Measurements from ENCODE around the gene TMEM213.

Gene TMEM213

DNA sequence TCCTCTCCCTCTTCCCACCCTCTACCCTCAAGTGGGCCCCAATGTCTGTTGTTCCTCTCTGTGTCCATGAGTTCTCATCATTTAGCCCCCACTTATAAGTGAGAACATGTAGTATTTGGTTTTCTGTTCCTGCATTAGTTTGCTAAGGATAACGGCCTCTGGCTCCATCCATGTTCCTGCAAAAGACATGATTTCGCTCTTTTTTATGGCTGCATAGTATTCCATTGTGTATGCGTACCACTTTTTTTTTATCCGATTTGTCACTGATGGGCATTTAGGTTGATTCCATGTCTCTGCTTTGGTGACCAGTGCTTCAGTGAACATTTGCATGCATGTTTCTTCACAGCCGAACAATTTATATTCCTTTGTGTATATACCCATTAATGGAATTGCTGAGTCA is 51.9 kb downstream of the TMEM213 start:
- TF ChIP-seq TEAD4 (IDR thresholded peaks at IDR 0.05) (no peak), YY1 (IDR thresholded peaks at IDR 0.05; ENCODE audit: low read depth) (no peak), EP300 (IDR thresholded peaks at IDR 0.05; ENCODE audit: borderline replicate concordance) (no peak), FOXM1 (IDR thresholded peaks at IDR 0.05; ENCODE audit: borderline replicate concordance, low read depth) (no peak), EGR1 (IDR thresholded peaks at IDR 0.05) (no peak)
- TF ChIP-seq, protein P1, sequence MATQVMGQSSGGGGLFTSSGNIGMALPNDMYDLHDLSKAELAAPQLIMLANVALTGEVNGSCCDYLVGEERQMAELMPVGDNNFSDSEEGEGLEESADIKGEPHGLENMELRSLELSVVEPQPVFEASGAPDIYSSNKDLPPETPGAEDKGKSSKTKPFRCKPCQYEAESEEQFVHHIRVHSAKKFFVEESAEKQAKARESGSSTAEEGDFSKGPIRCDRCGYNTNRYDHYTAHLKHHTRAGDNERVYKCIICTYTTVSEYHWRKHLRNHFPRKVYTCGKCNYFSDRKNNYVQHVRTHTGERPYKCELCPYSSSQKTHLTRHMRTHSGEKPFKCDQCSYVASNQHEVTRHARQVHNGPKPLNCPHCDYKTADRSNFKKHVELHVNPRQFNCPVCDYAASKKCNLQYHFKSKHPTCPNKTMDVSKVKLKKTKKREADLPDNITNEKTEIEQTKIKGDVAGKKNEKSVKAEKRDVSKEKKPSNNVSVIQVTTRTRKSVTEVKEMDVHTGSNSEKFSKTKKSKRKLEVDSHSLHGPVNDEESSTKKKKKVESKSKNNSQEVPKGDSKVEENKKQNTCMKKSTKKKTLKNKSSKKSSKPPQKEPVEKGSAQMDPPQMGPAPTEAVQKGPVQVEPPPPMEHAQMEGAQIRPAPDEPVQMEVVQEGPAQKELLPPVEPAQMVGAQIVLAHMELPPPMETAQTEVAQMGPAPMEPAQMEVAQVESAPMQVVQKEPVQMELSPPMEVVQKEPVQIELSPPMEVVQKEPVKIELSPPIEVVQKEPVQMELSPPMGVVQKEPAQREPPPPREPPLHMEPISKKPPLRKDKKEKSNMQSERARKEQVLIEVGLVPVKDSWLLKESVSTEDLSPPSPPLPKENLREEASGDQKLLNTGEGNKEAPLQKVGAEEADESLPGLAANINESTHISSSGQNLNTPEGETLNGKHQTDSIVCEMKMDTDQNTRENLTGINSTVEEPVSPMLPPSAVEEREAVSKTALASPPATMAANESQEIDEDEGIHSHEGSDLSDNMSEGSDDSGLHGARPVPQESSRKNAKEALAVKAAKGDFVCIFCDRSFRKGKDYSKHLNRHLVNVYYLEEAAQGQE (IDR thresholded peaks at IDR 0.05; ENCODE audit: low read depth), result no peak

DNA sequence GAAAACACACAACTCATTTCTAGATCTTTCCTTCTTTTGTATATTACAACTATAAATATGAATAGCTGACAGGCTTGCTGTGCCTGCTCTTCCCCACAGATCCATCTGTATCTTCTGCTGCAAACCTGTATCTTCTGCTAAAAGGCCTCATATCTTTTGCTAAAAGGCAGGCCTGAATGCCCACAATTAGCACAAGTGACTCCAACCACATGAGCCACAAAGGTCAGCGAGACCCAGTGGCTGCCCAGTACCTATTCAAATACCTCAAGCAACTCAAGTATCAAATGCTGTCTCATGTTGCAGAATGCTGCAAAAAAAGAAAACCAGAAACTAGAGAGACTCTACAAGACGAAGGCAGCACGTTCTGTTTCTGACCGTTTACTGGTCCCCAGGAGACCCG is 54.7 kb downstream of the TMEM213 start:
- 0 out of 2 replicates have a peak, but pooled peaks have one; percentile 6 for TF ChIP-seq NFIC (IDR thresholded peaks at IDR 0.05)
- TF ChIP-seq, protein P2, sequence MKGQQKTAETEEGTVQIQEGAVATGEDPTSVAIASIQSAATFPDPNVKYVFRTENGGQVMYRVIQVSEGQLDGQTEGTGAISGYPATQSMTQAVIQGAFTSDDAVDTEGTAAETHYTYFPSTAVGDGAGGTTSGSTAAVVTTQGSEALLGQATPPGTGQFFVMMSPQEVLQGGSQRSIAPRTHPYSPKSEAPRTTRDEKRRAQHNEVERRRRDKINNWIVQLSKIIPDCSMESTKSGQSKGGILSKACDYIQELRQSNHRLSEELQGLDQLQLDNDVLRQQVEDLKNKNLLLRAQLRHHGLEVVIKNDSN (IDR thresholded peaks at IDR 0.05), result no peak
- no peak for TF ChIP-seq EGR1 (IDR thresholded peaks at IDR 0.05)
- TF ChIP-seq, protein P3, sequence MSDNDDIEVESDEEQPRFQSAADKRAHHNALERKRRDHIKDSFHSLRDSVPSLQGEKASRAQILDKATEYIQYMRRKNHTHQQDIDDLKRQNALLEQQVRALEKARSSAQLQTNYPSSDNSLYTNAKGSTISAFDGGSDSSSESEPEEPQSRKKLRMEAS (IDR thresholded peaks at IDR 0.05), result 0 out of 2 replicates have a peak, but pooled peaks have one; percentile 20

DNA sequence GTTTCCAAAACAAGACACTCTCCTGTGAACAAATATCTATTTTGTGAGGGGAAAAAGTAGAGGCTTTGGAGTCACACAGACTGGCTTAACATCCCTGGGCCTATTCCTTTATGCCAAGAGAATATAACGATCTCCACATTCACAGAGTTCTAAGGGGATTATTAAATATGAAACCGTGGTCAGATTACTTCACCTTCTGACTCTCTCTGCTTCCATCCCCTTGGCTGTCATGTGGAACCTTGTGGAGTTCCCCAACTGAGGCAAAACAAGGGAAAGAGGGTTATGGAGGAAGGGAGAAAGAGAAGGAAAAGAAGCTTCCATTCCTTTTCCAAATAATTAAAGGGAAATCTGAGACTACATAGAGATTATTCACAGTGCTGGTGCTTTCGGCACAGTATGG is 55.7 kb downstream of the TMEM213 start:
- no peak for TF ChIP-seq FOXM1 (IDR thresholded peaks at IDR 0.05; ENCODE audit: borderline replicate concordance, low read depth)
- TF ChIP-seq TAF1 (IDR thresholded peaks at IDR 0.05; ENCODE audit: low read depth), result no peak
- no peak for TF ChIP-seq EGR1 (IDR thresholded peaks at IDR 0.05)
- no peak for TF ChIP-seq YY1 (IDR thresholded peaks at IDR 0.05; ENCODE audit: low read depth)

DNA sequence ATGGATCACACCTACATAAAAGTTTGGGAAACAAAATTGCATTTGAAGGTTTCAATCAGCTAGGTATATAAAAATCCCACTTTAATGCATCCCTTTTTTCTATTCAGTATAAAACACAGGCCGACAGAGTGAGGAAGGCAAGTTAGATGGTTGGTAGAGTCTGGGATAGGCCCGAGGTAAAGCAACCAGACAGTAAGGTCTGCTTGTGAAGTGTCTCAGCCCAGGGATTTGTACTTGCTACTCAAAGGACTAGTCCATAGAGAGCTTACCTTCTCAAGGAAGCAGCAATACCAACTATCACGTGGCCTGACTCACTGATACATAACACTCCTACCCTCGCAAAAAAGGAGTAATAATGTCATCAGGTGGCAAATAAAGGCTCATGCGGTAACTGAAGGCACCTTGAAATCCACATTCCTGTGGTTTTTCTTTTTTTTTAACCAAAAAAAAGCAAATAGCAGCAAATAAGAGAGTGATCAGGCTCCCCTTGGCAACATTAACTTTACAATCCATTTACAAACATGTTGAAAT is 56.4 kb downstream of the TMEM213 start:
- TF ChIP-seq, protein P1 (IDR thresholded peaks at IDR 0.05; ENCODE audit: low read depth), result no peak
- TF ChIP-seq TAF1 (IDR thresholded peaks at IDR 0.05; ENCODE audit: low read depth), result no peak
- TF ChIP-seq TCF12 (IDR thresholded peaks at IDR 0.05; ENCODE audit: low read depth), result no peak
- TF ChIP-seq FOXM1 (IDR thresholded peaks at IDR 0.05; ENCODE audit: borderline replicate concordance, low read depth), result no peak
- TF ChIP-seq NFIC (IDR thresholded peaks at IDR 0.05), result no peak
- TF ChIP-seq RAD21 (IDR thresholded peaks at IDR 0.05; ENCODE audit: low read depth), result no peak
- TF ChIP-seq CEBPB (IDR thresholded peaks at IDR 0.05), result no peak
- no peak for TF ChIP-seq YY1 (IDR thresholded peaks at IDR 0.05; ENCODE audit: low read depth)
- TF ChIP-seq, protein P3 (IDR thresholded peaks at IDR 0.05), result no peak
- no peak for TF ChIP-seq ZBTB7A (IDR thresholded peaks at IDR 0.05; ENCODE audit: low read depth)
- TF ChIP-seq EGR1 (IDR thresholded peaks at IDR 0.05), result no peak
- no peak for TF ChIP-seq CREB1 (IDR thresholded peaks at IDR 0.05; ENCODE audit: low read depth)

DNA sequence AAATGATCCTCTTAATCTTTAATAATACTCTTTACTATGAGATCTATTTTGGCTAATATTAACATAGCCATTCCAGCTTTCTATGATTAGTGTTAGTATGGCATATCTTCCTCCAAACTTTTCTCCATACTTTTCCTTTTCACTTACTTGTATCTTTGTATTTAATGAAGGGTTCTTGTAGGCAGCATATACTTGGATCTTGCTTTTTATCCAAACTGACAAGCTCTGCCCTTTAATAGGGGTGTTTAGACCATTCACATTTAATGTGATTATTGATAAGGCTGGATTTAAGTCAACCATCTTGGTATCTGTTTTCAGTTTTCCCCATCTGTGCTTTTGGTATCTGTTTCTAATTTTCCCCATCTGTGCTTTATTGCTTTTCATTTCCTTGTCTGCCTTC is 59.9 kb downstream of the TMEM213 start:
- TF ChIP-seq FOXM1 (IDR thresholded peaks at IDR 0.05; ENCODE audit: borderline replicate concordance, low read depth) (no peak), TAF1 (IDR thresholded peaks at IDR 0.05; ENCODE audit: low read depth) (no peak)

DNA sequence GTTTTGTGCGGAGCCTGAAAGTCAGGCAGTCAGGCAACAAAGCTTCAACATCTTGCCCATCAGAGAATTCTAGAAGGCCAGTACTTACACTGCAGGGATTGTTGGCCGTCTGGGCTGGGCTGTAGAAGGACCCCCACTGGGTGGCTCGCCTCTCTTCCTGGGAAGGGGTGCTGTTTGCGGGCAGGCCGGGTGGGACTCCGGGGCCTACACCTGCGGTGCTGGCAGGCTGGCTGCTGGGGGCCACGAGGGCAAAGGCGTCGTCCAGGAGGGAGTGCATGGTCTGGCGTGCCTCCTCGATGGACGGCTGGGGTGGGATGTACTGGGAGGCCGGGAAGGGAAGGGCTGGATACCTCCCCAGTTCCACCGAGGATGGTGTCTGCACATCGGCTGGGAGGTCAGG is 63.3 kb downstream of the TMEM213 start:
- TF ChIP-seq, protein P1 (IDR thresholded peaks at IDR 0.05; ENCODE audit: low read depth), result no peak
- TF ChIP-seq EP300 (IDR thresholded peaks at IDR 0.05; ENCODE audit: borderline replicate concordance) (no peak), RAD21 (IDR thresholded peaks at IDR 0.05; ENCODE audit: low read depth) (no peak), YY1 (IDR thresholded peaks at IDR 0.05; ENCODE audit: low read depth) (no peak), TEAD4 (IDR thresholded peaks at IDR 0.05) (no peak), EGR1 (IDR thresholded peaks at IDR 0.05) (no peak), CREB1 (IDR thresholded peaks at IDR 0.05; ENCODE audit: low read depth) (no peak), FOXM1 (IDR thresholded peaks at IDR 0.05; ENCODE audit: borderline replicate concordance, low read depth) (no peak)
- TF ChIP-seq, protein P3 (IDR thresholded peaks at IDR 0.05), result no peak
- TF ChIP-seq, protein P2 (IDR thresholded peaks at IDR 0.05), result no peak
